GM10266 (cell line): Measurements from ENCODE around the gene KIF5A.

ENCODE experiments used
- DNase-seq: peaks from one replicate; pipeline ENCODE4 v3.0.0; 2012; ENCODE audit errors: extremely low spot score
- TF ChIP-seq, protein P1 (sequence below): IDR thresholded peaks from 2 replicates; pipeline ENCODE4 v1.5.1; 2012; ENCODE audit warnings: mild to moderate bottlenecking, low read depth; ENCODE audit not compliant: control insufficient read depth, insufficient read depth; ENCODE audit errors: missing control alignments

KIF5A gene

DNA sequence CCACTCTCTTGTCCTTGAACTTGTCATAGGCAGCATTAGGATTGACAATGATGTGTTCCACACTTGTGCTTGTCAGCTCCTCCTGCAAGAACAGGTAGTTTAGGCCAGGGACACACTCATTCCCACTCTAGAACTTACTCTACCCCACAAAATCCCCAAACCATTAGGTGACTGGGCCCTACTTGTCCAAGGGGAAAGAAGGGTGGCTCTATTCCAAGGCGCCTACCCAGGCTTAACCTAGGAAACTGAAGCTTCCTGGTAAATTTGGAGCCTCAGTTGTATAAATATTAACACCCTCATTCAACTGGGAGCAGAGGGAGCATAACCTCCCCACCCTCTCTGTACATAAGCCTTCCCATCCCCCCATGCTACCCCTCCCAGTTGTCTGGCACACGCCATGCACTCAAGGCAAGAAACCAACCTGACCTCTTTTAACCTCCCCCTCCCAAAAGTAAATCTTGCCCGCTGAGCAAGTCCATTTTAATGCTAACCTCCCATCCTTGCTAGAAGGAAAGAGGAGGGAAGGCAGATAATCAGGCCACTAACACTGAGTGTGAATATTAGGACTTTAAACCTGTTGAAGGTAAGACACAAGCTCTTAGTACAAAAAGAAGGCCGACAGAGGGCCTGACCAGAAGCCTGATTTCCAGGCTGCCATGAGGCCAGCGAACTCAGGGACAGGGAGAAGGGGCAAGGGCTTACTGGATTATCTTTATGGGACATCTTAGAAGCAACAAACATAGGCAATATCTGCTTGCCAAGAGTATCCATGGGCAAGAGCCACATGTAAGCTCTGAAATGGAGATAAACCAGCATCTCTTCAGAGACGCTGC lies 13.9 kb upstream of the KIF5A start:
- TF ChIP-seq, protein P1, sequence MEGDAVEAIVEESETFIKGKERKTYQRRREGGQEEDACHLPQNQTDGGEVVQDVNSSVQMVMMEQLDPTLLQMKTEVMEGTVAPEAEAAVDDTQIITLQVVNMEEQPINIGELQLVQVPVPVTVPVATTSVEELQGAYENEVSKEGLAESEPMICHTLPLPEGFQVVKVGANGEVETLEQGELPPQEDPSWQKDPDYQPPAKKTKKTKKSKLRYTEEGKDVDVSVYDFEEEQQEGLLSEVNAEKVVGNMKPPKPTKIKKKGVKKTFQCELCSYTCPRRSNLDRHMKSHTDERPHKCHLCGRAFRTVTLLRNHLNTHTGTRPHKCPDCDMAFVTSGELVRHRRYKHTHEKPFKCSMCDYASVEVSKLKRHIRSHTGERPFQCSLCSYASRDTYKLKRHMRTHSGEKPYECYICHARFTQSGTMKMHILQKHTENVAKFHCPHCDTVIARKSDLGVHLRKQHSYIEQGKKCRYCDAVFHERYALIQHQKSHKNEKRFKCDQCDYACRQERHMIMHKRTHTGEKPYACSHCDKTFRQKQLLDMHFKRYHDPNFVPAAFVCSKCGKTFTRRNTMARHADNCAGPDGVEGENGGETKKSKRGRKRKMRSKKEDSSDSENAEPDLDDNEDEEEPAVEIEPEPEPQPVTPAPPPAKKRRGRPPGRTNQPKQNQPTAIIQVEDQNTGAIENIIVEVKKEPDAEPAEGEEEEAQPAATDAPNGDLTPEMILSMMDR = no peak
- DNase-seq = no peak

DNA sequence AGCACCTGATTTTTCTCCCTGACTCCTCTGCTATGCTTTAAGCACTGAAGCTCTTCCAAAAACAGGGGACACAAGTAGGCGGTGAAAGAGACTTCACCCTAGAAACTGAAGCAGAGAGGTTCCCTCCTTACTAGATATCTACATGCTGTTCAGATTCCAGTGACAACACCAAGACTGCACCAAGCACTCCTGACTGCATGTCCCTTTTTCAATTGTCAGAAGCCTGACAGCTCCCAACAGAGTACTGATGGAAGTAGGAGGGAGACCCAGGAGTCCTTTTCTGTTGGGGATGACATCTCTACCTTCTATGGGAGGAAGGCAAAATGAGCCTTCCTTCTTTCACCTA lies 13.3 kb upstream of the KIF5A start:
- TF ChIP-seq, protein P1 = no peak
- DNase-seq = no peak

DNA sequence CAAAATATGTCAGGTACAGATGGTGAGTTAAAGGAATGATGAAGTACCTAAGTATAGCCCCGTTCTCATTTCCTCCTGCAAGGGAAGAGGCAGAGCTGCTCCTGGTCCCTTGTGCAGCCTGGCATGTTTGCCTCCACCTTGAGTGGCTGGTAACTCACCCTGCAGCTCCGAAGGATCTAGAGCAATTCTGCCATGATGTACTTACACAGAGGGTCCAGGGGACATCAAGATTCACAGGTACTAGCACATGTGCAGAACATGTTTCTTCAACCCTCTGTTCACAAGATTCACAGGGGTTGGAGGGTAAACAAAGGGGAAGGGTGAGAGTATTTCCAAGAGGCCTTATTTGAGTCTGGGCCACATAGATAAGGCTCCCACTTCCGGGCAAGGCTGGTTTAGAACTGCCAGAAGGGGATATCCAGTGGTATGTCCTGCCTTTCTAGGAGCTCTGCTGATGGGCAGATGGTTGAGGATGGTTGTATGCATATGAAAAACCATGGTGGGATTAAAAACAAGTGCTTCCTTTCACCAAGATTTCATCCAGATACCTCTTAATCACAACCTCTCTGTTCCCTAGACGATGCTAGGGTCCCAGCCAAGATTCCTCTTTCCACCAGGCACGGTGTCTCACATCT lies 10.6 kb upstream of the KIF5A start:
- DNase-seq = no peak
- TF ChIP-seq, protein P1 = no peak

DNA sequence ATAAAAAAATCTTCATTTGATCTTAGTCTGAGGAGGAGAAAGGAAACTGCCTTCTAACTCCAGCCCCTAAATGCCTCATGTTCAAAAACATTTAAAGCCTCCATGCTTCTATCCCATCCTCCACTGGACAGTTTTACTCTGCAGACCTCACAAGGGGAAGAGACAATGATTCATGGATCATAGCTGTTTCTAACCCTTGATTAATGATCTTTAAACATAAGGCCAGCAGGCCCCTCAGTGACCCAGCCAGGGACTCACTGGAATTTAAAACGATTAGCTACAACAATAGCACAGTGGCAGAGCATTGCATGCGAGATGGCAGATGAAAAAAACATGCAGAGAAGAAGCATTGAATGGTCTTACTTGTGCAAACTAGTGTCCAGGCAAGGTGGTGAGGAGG lies 8.8 kb upstream of the KIF5A start:
- TF ChIP-seq, protein P1 = no peak
- no peak for DNase-seq

DNA sequence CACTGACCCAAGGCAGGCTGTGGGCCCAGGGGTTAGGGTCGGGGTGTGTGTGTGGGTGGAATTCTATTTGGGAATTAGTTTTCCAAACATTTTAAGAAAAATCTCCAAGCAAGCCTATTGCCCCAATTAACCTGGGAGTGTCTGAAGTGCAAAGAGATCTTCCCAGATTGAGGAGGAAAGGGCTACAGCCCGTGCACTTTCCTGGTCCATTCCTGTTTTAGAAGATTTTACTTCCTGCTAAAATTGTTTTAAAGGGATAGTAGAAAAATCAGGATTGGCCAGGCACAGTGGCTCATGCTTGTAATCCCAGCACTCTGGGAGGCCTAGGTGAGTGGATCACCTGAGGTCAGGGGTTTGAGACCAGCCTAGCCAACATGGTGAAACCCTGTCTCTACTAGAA lies 8.1 kb upstream of the KIF5A start:
- TF ChIP-seq, protein P1 = no peak

DNA sequence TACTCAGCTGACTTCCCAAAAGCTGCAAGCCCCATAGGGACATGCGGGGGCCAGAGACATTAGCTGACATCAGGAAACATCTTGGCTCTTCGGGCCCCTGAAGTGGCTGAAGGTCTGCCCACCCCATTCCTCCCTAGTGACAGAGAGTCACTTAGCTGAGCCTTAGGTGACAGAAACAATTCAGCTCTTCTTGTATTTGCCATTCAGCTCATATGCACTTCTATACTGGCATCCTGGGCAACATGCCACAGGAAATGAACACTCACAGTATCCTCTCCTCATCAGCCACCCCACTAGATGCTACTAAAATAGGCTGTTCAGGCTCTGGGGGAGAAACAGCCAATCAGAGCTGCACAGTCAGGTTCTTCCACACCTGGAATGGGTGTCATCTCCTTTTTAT lies 6.3 kb upstream of the KIF5A start:
- DNase-seq = no peak
- TF ChIP-seq, protein P1 = no peak

More for the DNA sequence above, 8.1 kb upstream of the KIF5A start:
- no peak for DNase-seq

DNA sequence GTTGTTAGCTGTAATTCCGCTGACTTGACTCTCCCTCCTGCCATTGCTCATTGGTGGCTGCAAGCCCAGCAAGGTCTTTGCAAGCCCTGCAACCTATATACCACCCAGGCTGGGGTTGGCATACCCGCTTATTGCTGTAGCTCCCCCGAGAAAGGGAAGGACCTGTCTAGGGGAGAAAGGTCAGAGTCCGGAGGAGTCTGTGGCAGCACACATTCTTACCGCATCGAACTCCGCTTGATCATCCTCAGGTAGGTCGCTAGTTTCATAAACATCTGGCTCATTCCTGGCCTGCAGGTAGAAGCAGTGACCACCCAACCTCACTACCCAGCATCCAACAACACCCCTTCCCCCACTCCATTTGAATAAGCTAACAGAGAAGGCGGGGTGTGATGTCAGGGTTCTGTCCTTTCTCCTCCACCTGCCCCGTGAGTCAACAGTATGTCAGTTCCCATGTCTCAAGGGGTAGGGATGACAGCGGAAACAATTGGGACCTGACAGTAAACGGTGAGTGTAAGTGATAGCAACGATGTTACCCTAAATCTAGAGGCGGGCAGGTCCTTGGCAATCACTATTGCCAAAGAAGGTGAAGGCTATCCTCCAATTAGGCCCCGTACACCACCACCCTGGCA lies 3.9 kb upstream of the KIF5A start:
- TF ChIP-seq, protein P1 = no peak
- DNase-seq = no peak
